ENCODE results near the gene TMEM63B.

Gene TMEM63B

GRCh38 chr6:44110966-44111365 is 16.4 kb upstream of the TMEM63B start:
- no peak overlapping the region for H3K4me3 ChIP-seq (replicated peaks; ENCODE audit: low read depth, low read length)
- TF ChIP-seq, protein P1, sequence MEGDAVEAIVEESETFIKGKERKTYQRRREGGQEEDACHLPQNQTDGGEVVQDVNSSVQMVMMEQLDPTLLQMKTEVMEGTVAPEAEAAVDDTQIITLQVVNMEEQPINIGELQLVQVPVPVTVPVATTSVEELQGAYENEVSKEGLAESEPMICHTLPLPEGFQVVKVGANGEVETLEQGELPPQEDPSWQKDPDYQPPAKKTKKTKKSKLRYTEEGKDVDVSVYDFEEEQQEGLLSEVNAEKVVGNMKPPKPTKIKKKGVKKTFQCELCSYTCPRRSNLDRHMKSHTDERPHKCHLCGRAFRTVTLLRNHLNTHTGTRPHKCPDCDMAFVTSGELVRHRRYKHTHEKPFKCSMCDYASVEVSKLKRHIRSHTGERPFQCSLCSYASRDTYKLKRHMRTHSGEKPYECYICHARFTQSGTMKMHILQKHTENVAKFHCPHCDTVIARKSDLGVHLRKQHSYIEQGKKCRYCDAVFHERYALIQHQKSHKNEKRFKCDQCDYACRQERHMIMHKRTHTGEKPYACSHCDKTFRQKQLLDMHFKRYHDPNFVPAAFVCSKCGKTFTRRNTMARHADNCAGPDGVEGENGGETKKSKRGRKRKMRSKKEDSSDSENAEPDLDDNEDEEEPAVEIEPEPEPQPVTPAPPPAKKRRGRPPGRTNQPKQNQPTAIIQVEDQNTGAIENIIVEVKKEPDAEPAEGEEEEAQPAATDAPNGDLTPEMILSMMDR (IDR thresholded peaks at IDR 0.05; ENCODE audit: insufficient read depth, low read length, poor library complexity, severe bottlenecking): no peak
- no peaks in the 10 kb centered on the region for H3K27me3 ChIP-seq (replicated peaks; ENCODE audit: control insufficient read depth, insufficient read depth, low read length)
- no peak for DNase-seq (ENCODE audit: extremely low read depth, insufficient read length)
- peaks cover 33% of the 10 kb centered on the region for H3K36me3 ChIP-seq (ENCODE audit: control insufficient read depth, insufficient read depth, low read length)

GRCh38 chr6:44111434-44112417 is 15.6 kb upstream of the TMEM63B start:
- TF ChIP-seq, protein P1 (IDR thresholded peaks at IDR 0.05; ENCODE audit: insufficient read depth, low read length, poor library complexity, severe bottlenecking): no peak
- H3K4me3 ChIP-seq (replicated peaks; ENCODE audit: low read depth, low read length): no peak overlapping the region
- no peak for DNase-seq (ENCODE audit: extremely low read depth, insufficient read length)
- H3K27me3 ChIP-seq (replicated peaks; ENCODE audit: control insufficient read depth, insufficient read depth, low read length): no peaks in the 10 kb centered on the region
- H3K36me3 ChIP-seq (ENCODE audit: control insufficient read depth, insufficient read depth, low read length): peaks cover 33% of the 10 kb centered on the region

DNA sequence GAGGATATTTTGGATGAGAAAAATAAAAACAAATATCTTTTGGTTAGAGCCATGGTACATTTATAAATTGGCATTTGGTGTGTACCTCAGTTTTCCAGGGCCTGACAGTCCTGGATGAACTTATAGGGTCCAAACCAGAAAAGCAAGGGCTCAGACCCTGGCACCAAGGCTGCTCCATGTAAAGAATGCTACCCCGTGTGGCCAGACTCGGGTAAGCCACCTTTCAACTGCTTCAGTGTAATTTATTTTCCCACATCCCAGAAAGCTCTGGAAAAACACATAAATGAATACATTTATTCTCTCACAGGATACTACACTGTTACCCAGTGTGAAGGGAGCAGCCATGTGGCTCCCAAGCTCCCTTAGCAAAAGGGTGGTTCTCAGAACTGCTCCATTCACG is 13.9 kb upstream of the TMEM63B start:
- Histone ChIP-seq H3K4me3 (replicated peaks; ENCODE audit: low read depth, low read length) (no peak overlapping the region), H3K36me3 (ENCODE audit: control insufficient read depth, insufficient read depth, low read length) (peaks cover 28% of the 10 kb centered on the region), H3K27me3 (replicated peaks; ENCODE audit: control insufficient read depth, insufficient read depth, low read length) (no peaks in the 10 kb centered on the region)
- TF ChIP-seq, protein P1 (IDR thresholded peaks at IDR 0.05; ENCODE audit: insufficient read depth, low read length, poor library complexity, severe bottlenecking): peak; percentile 21
- no peak for DNase-seq (ENCODE audit: extremely low read depth, insufficient read length)

GRCh38 chr6:44115866-44116265 is 11.5 kb upstream of the TMEM63B start:
- DNase-seq (ENCODE audit: extremely low read depth, insufficient read length): no peak
- TF ChIP-seq, protein P1 (IDR thresholded peaks at IDR 0.05; ENCODE audit: insufficient read depth, low read length, poor library complexity, severe bottlenecking): no peak
- no peaks in the 10 kb centered on the region for H3K27me3 ChIP-seq (replicated peaks; ENCODE audit: control insufficient read depth, insufficient read depth, low read length)
- H3K4me3 ChIP-seq (replicated peaks; ENCODE audit: low read depth, low read length): no peak overlapping the region
- H3K36me3 ChIP-seq (ENCODE audit: control insufficient read depth, insufficient read depth, low read length): peaks cover 17% of the 10 kb centered on the region

DNA sequence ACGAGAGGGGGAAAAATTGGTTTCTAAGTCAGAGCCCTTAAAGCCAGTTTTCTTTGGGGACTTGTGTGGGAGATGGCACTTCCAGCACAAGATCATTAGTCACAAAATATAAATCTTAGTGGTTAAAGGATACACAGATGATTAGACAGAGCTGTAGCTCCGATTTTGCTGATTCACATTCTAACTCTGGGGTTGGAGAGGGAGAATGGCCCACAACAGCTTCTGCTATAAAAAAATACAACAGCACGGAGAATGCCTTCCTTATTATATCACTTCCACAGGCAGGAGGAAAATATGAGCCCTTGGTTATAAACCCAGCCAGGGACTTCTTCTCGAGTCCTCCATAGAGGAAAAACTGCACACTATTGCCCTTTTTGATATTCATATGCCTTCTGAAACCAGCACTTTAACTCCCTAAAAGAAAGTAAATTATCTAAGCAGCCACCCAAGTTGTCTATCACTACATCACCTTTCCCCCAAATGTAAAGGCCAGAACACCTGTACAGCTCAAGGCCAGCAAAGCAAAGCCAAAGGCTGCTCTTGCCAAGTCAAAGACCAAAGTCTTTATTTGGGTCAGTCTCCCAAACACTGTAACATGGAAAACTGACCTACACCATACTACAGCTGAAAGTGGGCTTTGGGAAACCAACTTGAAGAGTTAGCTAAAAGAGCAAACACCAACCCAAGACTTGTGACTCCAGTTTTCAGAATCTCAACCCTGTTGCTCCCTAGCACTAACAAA is 10.5 kb upstream of the TMEM63B start:
- Histone ChIP-seq H3K27me3 (replicated peaks; ENCODE audit: control insufficient read depth, insufficient read depth, low read length) (no peaks in the 10 kb centered on the region), H3K4me3 (replicated peaks; ENCODE audit: low read depth, low read length) (no peak overlapping the region), H3K36me3 (ENCODE audit: control insufficient read depth, insufficient read depth, low read length) (peaks cover 14% of the 10 kb centered on the region)
- DNase-seq (ENCODE audit: extremely low read depth, insufficient read length): no peak
- TF ChIP-seq, protein P1 (IDR thresholded peaks at IDR 0.05; ENCODE audit: insufficient read depth, low read length, poor library complexity, severe bottlenecking): no peak

Measured in GM06990 (cell line).